Stomach smooth muscle (tissue), 2 donors: Measurements from ENCODE around the gene XAF1.

ENCODE experiments used
- H3K27ac ChIP-seq: one replicate; pipeline ENCODE4 v1.7.0; 2013; ENCODE audit warnings: mild to moderate bottlenecking, low read length, inconsistent platforms
- H3K27me3 ChIP-seq, 2 donors: one replicate each; pipeline ENCODE4 v1.7.0; 2013; ENCODE audit warnings: low read length in 2 of 2; ENCODE audit not compliant: insufficient read depth in 2 of 2, control insufficient read depth in 1 of 2
- H3K36me3 ChIP-seq, 2 donors: one replicate each; pipeline ENCODE4 v1.7.0; 2013; ENCODE audit warnings: low read length in 2 of 2; ENCODE audit not compliant: control insufficient read depth in 2 of 2, insufficient read depth in 2 of 2
- H3K4me1 ChIP-seq: one replicate; pipeline ENCODE4 v1.7.0; 2013; ENCODE audit warnings: low read length; ENCODE audit not compliant: control insufficient read depth, insufficient read depth
- H3K4me3 ChIP-seq, 2 donors: one replicate each; pipeline ENCODE4 v1.7.0; 2013; ENCODE audit warnings: low read length in 2 of 2
- H3K9ac ChIP-seq, 2 donors: one replicate each; pipeline ENCODE4 v1.7.0; 2013; ENCODE audit warnings: low read length in 2 of 2, mild to moderate bottlenecking in 1 of 2
- H3K9me3 ChIP-seq, 2 donors: one replicate each; pipeline ENCODE4 v1.7.0; 2013; ENCODE audit warnings: low read length in 2 of 2; ENCODE audit not compliant: control insufficient read depth in 2 of 2
- donor health status: healthy.
- donor health status: Pancreatic carcinoma.

The XAF1 gene

GRCh38 chr17:6755731-6756184 lies at the start of gene XAF1:
TSS of gene XAF1 (plus strand) at chr17:6756046. CDS start at chr17:6756079, 33 bp downstream.
- peak within 1 kb of the TSS; percentile 80 for H3K9ac ChIP-seq
- H3K9me3 ChIP-seq = no peaks in the 10 kb centered on the region
- no peaks in the 10 kb centered on the region for H3K27me3 ChIP-seq
- peaks cover 9 to 15% of the 10 kb centered on the region in 2 donors for H3K36me3 ChIP-seq
- peak within 1 kb of the TSS; percentile 80 for H3K27ac ChIP-seq
- H3K4me3 ChIP-seq = peak within 1 kb of the TSS; percentile 77 to 88
- peaks cover 44% of the 10 kb centered on the region for H3K4me1 ChIP-seq

GRCh38 chr17:6706499-6706898 lies 49.3 kb upstream of the XAF1 start:
- Histone ChIP-seq H3K9ac (no peak overlapping the region), H3K27me3 (peaks cover 21 to 22% of the 10 kb centered on the region in 2 donors), H3K4me3 (no peak overlapping the region), H3K9me3 (no peaks in the 10 kb centered on the region), H3K36me3 (no peaks in the 10 kb centered on the region), H3K4me1 (no peaks in the 10 kb centered on the region), H3K27ac (no peak overlapping the region)

GRCh38 chr17:6706996-6707395 lies 48.9 kb upstream of the XAF1 start:
- no peak overlapping the region for H3K9ac ChIP-seq
- H3K4me1 ChIP-seq = no peaks in the 10 kb centered on the region
- H3K9me3 ChIP-seq = no peaks in the 10 kb centered on the region
- H3K27me3 ChIP-seq = peaks cover 25 to 26% of the 10 kb centered on the region in 2 donors
- no peak overlapping the region for H3K27ac ChIP-seq
- H3K4me3 ChIP-seq = no peak overlapping the region
- no peaks in the 10 kb centered on the region for H3K36me3 ChIP-seq

- H3K27me3 ChIP-seq = peaks cover 29 to 35% of the 10 kb centered on the region in 2 donors
- no peak overlapping the region for H3K9ac ChIP-seq
- no peak overlapping the region for H3K4me3 ChIP-seq
- no peak overlapping the region for H3K27ac ChIP-seq
- H3K9me3 ChIP-seq = no peaks in the 10 kb centered on the region
- H3K36me3 ChIP-seq = no peaks in the 10 kb centered on the region
- no peaks in the 10 kb centered on the region for H3K4me1 ChIP-seq
Observed at GRCh38 chr17:6708357-6708961, 47.4 kb upstream of the XAF1 start.

GRCh38 chr17:6710317-6710716 lies 45.5 kb upstream of the XAF1 start:
- Histone ChIP-seq H3K27me3 (peaks cover 30 to 42% of the 10 kb centered on the region in 2 donors), H3K9ac (no peak overlapping the region), H3K27ac (no peak overlapping the region)

GRCh38 chr17:6711081-6711674 lies 44.7 kb upstream of the XAF1 start:
- Histone ChIP-seq H3K36me3 (no peaks in the 10 kb centered on the region), H3K27me3 (peaks cover 29 to 42% of the 10 kb centered on the region in 2 donors), H3K4me1 (no peaks in the 10 kb centered on the region), H3K9ac (no peak overlapping the region), H3K9me3 (peaks cover 6 to 7% of the 10 kb centered on the region in 2 donors), H3K4me3 (no peak overlapping the region), H3K27ac (no peak overlapping the region)

More at GRCh38 chr17:6710317-6710716, 45.5 kb upstream of the XAF1 start:
- H3K9me3 ChIP-seq = peaks cover 3 to 6% of the 10 kb centered on the region in 2 donors
- H3K36me3 ChIP-seq = no peaks in the 10 kb centered on the region
- H3K4me3 ChIP-seq = no peak overlapping the region
- no peaks in the 10 kb centered on the region for H3K4me1 ChIP-seq

- Histone ChIP-seq H3K4me1 (no peaks in the 10 kb centered on the region), H3K27me3 (peaks cover 24 to 37% of the 10 kb centered on the region in 2 donors), H3K9me3 (peaks cover 6 to 7% of the 10 kb centered on the region in 2 donors), H3K36me3 (no peaks in the 10 kb centered on the region), H3K4me3 (no peak overlapping the region), H3K9ac (no peak overlapping the region), H3K27ac (no peak overlapping the region)
Observed at GRCh38 chr17:6711681-6712057, 44.2 kb upstream of the XAF1 start.

- Histone ChIP-seq H3K9ac (no peak overlapping the region), H3K4me3 (no peak overlapping the region), H3K9me3 (peaks cover 6 to 7% of the 10 kb centered on the region in 2 donors), H3K36me3 (no peaks in the 10 kb centered on the region), H3K27me3 (peaks cover 20 to 35% of the 10 kb centered on the region in 2 donors), H3K27ac (no peak overlapping the region), H3K4me1 (no peaks in the 10 kb centered on the region)
Observed at GRCh38 chr17:6712058-6712853, 43.6 kb upstream of the XAF1 start.

GRCh38 chr17:6712854-6713129 lies 43.1 kb upstream of the XAF1 start:
- H3K4me3 ChIP-seq = no peak overlapping the region
- H3K27ac ChIP-seq = no peak overlapping the region
- H3K9me3 ChIP-seq = peaks cover 6 to 7% of the 10 kb centered on the region in 2 donors
- peaks cover 20 to 35% of the 10 kb centered on the region in 2 donors for H3K27me3 ChIP-seq
- H3K36me3 ChIP-seq = no peaks in the 10 kb centered on the region
- no peak overlapping the region for H3K9ac ChIP-seq
- no peaks in the 10 kb centered on the region for H3K4me1 ChIP-seq

GRCh38 chr17:6713130-6713917 lies 42.5 kb upstream of the XAF1 start, which contains the start of gene SLC13A5:
TSS of gene SLC13A5 (minus strand) at chr17:6713369. CDS start at chr17:6713333, 36 bp downstream.
- H3K4me1 ChIP-seq = no peaks in the 10 kb centered on the region
- H3K27me3 ChIP-seq = peaks cover 20 to 33% of the 10 kb centered on the region in 2 donors
- no peak within 1 kb of the TSS for H3K4me3 ChIP-seq
- no peaks in the 10 kb centered on the region for H3K36me3 ChIP-seq
- peaks cover 6 to 7% of the 10 kb centered on the region in 2 donors for H3K9me3 ChIP-seq
- no peak within 1 kb of the TSS for H3K27ac ChIP-seq
- H3K9ac ChIP-seq = no peak within 1 kb of the TSS
